ENCODE measurements around the gene FAIM.

The FAIM gene

DNA sequence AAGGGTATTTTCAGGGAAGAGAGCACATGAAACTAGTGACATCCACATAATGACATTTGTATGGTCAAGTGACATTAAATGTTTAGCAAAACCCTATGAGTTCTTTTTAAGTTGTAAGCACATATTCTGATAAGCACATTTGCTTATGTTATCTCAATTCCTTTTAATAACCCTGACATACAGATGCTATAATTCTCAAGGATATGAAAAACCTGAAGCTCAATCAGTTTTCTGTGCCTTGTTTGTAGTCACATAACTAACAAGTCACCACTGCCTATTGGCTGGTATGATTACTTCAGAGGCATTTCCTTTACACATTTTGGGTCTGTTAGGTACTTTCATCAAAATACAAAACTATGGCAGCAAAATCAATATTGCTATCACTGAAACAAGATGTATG is 74.1 kb downstream of the FAIM start:
- no peak overlapping the region for H3K27ac ChIP-seq
- peaks cover 33% of the 10 kb centered on the region for H3K4me1 ChIP-seq (ENCODE audit: low read depth, poor library complexity, severe bottlenecking)
- no peak overlapping the region for H2AFZ ChIP-seq (ENCODE audit: low read depth)
- H4K20me1 ChIP-seq (ENCODE audit: insufficient read depth): no peaks in the 10 kb centered on the region
- H3K9ac ChIP-seq: no peak overlapping the region
- H3K4me3 ChIP-seq (IDR thresholded peaks at IDR 0.05; ENCODE audit: insufficient read depth, low read depth, low read length): no peak overlapping the region
- H3K4me2 ChIP-seq: no peak overlapping the region
- no peaks in the 10 kb centered on the region for H3K27me3 ChIP-seq (ENCODE audit: insufficient read depth, low read depth)
- no peaks in the 10 kb centered on the region for H3K79me2 ChIP-seq (ENCODE audit: insufficient read depth, low read depth)
- TF ChIP-seq, protein P1, sequence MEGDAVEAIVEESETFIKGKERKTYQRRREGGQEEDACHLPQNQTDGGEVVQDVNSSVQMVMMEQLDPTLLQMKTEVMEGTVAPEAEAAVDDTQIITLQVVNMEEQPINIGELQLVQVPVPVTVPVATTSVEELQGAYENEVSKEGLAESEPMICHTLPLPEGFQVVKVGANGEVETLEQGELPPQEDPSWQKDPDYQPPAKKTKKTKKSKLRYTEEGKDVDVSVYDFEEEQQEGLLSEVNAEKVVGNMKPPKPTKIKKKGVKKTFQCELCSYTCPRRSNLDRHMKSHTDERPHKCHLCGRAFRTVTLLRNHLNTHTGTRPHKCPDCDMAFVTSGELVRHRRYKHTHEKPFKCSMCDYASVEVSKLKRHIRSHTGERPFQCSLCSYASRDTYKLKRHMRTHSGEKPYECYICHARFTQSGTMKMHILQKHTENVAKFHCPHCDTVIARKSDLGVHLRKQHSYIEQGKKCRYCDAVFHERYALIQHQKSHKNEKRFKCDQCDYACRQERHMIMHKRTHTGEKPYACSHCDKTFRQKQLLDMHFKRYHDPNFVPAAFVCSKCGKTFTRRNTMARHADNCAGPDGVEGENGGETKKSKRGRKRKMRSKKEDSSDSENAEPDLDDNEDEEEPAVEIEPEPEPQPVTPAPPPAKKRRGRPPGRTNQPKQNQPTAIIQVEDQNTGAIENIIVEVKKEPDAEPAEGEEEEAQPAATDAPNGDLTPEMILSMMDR (conservative IDR thresholded peaks at IDR 0.05; ENCODE audit: low read depth, low read length): no peak
- H3K36me3 ChIP-seq (ENCODE audit: insufficient read depth): no peaks in the 10 kb centered on the region
